A673 (cell line): ENCODE measurements around the gene METRNL. TPM values are rescaled to one million over a fixed set of nuclear protein-coding genes. Genes with fewer than 3 reads are reported as not detected.

ENCODE experiments used
- BruUV-seq: library from RNA; stranded (reverse); fragments of 400-500 nt; replicated peaks from 2 replicates; lab custom pipeline; 2021; lab: Mats Ljungman, UMichigan
- CTCF ChIA-PET: fragments of 300-600 bp; sonication (Branson Sonifier 250); formaldehyde crosslinking; loops from one replicate; lab custom pipeline; 2022; ENCODE audit warnings: antibody characterized with exemption; lab: Charles Lee
- POLR2A ChIA-PET: fragments of 300-600 bp; sonication (Branson Sonifier 250); formaldehyde crosslinking; loops from one replicate; lab custom pipeline; 2022; ENCODE audit warnings: antibody characterized with exemption; ENCODE audit not compliant: low non-redundant PET; lab: Charles Lee
- DNase-seq: peaks from one replicate; pipeline ENCODE4 v3.0.0-alpha.2; 2015; ENCODE audit warnings: low spot score
- H3K27ac ChIP-seq: fragments of 200-600 bp; sonication (generic); 2 replicates; pipeline ENCODE4 v1.5.1; 2016; ENCODE audit warnings: mixed run types, low read depth, mild to moderate bottlenecking, mixed read lengths, antibody characterized with exemption, low read length; ENCODE audit not compliant: poor library complexity, severe bottlenecking
- H3K27me3 ChIP-seq: fragments of 200-600 bp; sonication (generic); replicated peaks from 2 replicates; pipeline ENCODE4 v1.6.1; 2017; ENCODE audit warnings: mixed run types, low read depth, mild to moderate bottlenecking, mixed read lengths, antibody characterized with exemption, low read length; ENCODE audit not compliant: insufficient read depth, poor library complexity
- H3K36me3 ChIP-seq: fragments of 200-600 bp; sonication (generic); 2 replicates; pipeline ENCODE4 v1.6.1; 2016; ENCODE audit warnings: mixed run types, mild to moderate bottlenecking, mixed read lengths, antibody characterized with exemption, low read length; ENCODE audit not compliant: insufficient read depth, poor library complexity, severe bottlenecking
- H3K4me1 ChIP-seq: fragments of 200-600 bp; sonication (generic); 2 replicates; pipeline ENCODE4 v1.6.1; 2017; ENCODE audit warnings: mixed run types, mild to moderate bottlenecking, mixed read lengths, antibody characterized with exemption, low read length; ENCODE audit not compliant: insufficient read depth, poor library complexity, severe bottlenecking
- H3K4me3 ChIP-seq: fragments of 200-600 bp; sonication (generic); 2 replicates; pipeline ENCODE4 v1.5.1; 2016; ENCODE audit warnings: low read depth, mixed run types, mild to moderate bottlenecking, mixed read lengths, low read length; ENCODE audit not compliant: poor library complexity, severe bottlenecking
- H3K9me3 ChIP-seq: fragments of 200-600 bp; sonication (generic); 2 replicates; pipeline ENCODE4 v1.6.1; 2016; ENCODE audit warnings: mixed run types, low read depth, mild to moderate bottlenecking, mixed read lengths, antibody characterized with exemption, low read length; ENCODE audit not compliant: poor library complexity, severe bottlenecking
- EZH2 ChIP-seq: fragments of 200-600 bp; sonication (generic); IDR thresholded peaks from 2 replicates; pipeline ENCODE4 v1.6.1; 2017; ENCODE audit warnings: borderline replicate concordance, low read depth, mild to moderate bottlenecking, mixed read lengths, antibody characterized with exemption, low read length; ENCODE audit not compliant: poor library complexity, severe bottlenecking
- intact Hi-C: fragments of 100-400 bp; cut with micrococcal nuclease; formaldehyde crosslinking; loops from one replicate; pipeline ENCODE4 v1.10.0; 2022; ENCODE audit not compliant: unreplicated experiment
- total RNA-seq: library from RNA; stranded (reverse); gene quantifications from 2 replicates; pipeline ENCODE4 v1.2.3, GENCODE V29; 2021
- TF ChIP-seq, protein P1 (sequence below): fragments of 300-800, 200-600 bp; sonication (generic); conservative IDR thresholded peaks from 2 replicates; pipeline ENCODE4 v1.5.1; 2017; ENCODE audit warnings: low read depth, mild to moderate bottlenecking, antibody characterized with exemption, low read length, moderate library complexity, mixed read lengths

METRNL gene
- total RNA-seq, 1 experiment from 2014 or later, result 16.5 TPM

DNA sequence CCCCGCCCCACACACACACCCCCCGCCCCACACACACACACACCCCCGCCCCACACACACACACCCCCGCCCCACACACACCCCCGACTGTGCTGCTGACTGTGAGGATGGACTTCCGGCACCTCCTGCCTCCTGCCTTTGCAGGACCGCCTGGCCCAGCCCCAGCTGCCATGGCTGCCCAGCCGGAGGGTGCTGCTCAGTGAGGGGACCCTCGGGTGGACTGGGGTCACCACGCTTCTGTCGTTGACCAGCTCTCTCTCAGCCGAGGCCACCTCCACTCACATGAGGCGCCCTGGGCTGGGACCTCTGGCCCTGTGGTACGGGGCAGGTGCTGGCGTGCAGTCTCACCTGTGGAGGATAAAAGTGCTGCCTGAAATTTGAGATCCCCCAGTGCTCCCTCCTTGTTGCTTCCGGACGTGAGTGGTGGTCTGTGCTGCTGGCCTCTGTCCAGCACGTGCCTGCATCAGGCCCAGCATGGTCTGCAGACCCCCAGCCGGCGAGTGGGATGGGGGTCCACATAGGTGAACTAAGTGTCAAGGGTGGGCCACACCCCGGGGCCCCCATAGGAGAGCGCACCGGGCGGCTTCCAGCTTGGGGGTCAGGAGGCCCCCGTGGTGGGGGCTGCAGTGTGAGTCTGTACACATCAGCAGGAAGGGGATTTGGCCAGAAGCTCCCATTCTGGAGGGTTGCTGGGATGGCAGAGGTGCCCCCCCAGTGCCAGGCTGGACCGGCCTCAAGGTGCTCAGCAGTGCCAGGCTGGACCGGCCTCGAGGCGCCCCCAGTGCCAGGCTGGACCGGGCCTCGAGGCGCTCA, 11.2 kb downstream of the METRNL start:
- POLR2A ChIA-PET, result no interaction called here
- no TSS peak for BruUV-seq
- no peak overlapping the region for H3K4me3 ChIP-seq

DNA sequence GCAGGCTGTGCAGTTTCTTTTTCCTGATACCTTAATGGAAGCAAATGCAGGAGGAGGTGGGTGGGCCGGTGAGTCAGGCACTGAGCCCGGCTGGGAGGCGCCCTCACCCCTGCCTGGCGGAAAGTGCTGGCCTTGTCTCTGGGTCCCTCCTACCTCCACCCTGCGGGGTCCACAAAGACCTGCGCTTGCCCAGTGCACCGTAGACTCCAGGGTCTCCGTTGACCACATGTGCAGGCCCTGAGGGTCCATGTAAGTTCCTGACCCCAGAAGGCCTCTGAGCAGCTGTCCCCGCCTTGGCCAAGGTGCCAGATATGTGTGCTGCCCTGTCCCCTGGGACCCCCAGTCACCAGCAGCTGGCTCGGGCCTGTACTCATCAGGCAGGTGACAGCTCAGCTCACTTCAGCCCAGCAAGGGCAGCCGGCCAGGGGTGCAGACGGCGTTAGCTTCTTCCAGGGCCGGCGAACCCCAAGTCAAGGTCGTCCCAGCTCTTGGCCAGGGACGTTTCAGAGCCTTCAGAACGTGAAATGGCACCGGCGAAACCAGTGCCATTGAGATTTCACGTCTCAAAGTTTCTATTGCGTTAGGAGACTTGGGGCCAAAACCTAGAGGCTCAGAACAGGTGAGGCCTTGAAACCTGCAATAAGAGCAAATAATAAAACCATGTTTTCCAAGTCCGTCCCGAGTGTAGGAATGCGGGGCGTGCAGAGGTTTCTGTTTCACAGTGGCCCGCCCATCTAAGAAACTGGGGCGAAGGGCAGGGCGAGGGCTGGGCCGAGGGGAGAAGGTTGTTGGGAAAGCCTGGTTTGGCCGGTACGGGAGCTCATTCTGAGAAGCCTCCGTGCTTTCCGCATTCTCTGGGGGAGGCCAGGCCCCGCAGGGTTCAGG, 12.1 kb downstream of the METRNL start:
- CTCF ChIA-PET, result no interaction called here
- BruUV-seq, result no TSS peak
- H3K36me3 ChIP-seq, result no peaks in the 10 kb centered on the region

More for the DNA sequence above, 11.2 kb downstream of the METRNL start:
- intact Hi-C loops, result no loop called here
- H3K27ac ChIP-seq, result no peak overlapping the region
- H3K27me3 ChIP-seq, result no peaks in the 10 kb centered on the region
- H3K4me1 ChIP-seq, result no peaks in the 10 kb centered on the region
- no peak for DNase-seq
- no peaks in the 10 kb centered on the region for H3K9me3 ChIP-seq
- TF ChIP-seq, protein P1, sequence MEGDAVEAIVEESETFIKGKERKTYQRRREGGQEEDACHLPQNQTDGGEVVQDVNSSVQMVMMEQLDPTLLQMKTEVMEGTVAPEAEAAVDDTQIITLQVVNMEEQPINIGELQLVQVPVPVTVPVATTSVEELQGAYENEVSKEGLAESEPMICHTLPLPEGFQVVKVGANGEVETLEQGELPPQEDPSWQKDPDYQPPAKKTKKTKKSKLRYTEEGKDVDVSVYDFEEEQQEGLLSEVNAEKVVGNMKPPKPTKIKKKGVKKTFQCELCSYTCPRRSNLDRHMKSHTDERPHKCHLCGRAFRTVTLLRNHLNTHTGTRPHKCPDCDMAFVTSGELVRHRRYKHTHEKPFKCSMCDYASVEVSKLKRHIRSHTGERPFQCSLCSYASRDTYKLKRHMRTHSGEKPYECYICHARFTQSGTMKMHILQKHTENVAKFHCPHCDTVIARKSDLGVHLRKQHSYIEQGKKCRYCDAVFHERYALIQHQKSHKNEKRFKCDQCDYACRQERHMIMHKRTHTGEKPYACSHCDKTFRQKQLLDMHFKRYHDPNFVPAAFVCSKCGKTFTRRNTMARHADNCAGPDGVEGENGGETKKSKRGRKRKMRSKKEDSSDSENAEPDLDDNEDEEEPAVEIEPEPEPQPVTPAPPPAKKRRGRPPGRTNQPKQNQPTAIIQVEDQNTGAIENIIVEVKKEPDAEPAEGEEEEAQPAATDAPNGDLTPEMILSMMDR, result no peak
- no peak for TF ChIP-seq EZH2
- no peaks in the 10 kb centered on the region for H3K36me3 ChIP-seq
- CTCF ChIA-PET, result no interaction called here

DNA sequence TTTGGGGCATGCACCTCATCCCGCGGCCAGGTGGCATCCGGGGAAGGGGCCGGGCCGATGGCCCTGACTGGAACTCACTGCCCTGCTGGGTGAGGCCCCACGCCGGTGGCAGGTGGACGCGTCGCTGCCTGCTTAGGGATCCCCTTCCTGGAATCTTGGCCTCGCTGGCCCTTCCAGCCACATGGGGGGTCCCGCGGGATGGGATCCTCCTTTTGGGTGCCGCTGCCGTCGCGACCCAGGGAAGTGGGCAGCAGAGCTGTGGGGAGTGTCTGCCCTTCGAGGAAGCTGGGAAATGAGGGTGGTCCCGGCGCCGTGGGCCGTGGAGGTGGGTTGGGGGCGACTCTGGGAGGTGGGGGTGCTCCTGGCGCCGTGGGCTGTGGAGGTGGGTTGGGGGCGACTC, 12.8 kb downstream of the METRNL start:
- Histone ChIP-seq H3K9me3 (no peaks in the 10 kb centered on the region), H3K4me3 (no peak overlapping the region), H3K27me3 (no peaks in the 10 kb centered on the region), H3K27ac (no peak overlapping the region), H3K36me3 (no peaks in the 10 kb centered on the region), H3K4me1 (no peaks in the 10 kb centered on the region)
- DNase-seq, result no peak
- intact Hi-C loops, result no loop called here
- ChIA-PET CTCF (no interaction called here), POLR2A (no interaction called here)
- TF ChIP-seq EZH2, result no peak
- TF ChIP-seq, protein P1, result no peak
- BruUV-seq, result no TSS peak

More for the DNA sequence above, 12.1 kb downstream of the METRNL start:
- Histone ChIP-seq H3K4me1 (no peaks in the 10 kb centered on the region), H3K27me3 (no peaks in the 10 kb centered on the region), H3K9me3 (no peaks in the 10 kb centered on the region), H3K4me3 (no peak overlapping the region), H3K27ac (no peak overlapping the region)
- no peak for TF ChIP-seq EZH2
- TF ChIP-seq, protein P1, result no peak
- intact Hi-C loops, result no loop called here
- POLR2A ChIA-PET, result no interaction called here
- DNase-seq, result no peak
